ENCODE measurements around the gene DESI2. TPM values are rescaled to one million over a fixed set of nuclear protein-coding genes. Genes with fewer than 3 reads are reported as not detected.

Gene DESI2
- polyA plus RNA-seq, 1 of the 3 experiments (the other 2 are of a cell fraction) = 14.0 TPM

DNA sequence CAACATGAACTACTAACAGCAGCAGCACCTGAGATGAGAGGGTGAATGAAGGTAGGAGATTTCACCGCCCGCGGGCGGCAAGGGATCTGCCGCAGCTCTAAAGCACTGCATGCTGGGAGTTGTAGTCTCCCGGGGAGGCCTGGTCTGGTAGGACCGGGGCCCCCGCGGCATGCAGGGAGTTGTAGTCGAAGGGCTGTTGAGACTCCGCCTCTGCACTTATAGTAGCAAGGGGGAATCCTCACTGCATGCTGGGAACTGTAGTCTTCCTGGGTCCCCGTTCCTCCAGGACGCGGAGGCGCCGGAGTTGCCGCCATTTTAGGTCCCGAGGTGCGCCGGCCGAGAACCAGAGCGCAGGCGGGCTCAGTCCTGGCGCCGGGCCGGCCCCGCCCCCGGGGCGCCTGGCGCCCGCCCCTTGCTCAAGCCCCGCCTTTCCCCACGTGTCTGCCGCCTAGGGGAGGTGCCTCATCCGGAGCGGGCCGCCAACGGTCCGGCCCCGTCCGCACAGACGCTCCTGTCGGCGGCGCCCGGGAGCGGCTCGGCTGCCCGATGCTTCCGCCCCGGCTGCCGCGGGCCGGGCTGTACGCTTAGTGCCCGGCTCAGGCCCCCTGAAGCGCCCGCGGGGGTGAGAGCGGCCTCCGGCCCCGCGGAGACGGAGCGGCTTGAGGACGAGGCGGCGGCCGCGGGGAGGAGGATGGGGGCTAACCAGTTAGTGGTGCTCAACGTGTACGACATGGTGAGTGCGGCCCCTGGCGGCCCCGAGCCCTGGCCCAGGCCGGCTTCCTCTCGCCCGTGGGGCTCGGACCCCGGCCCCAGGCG is at the start of gene DESI2 (continued):
- TF ChIP-seq, protein P1, sequence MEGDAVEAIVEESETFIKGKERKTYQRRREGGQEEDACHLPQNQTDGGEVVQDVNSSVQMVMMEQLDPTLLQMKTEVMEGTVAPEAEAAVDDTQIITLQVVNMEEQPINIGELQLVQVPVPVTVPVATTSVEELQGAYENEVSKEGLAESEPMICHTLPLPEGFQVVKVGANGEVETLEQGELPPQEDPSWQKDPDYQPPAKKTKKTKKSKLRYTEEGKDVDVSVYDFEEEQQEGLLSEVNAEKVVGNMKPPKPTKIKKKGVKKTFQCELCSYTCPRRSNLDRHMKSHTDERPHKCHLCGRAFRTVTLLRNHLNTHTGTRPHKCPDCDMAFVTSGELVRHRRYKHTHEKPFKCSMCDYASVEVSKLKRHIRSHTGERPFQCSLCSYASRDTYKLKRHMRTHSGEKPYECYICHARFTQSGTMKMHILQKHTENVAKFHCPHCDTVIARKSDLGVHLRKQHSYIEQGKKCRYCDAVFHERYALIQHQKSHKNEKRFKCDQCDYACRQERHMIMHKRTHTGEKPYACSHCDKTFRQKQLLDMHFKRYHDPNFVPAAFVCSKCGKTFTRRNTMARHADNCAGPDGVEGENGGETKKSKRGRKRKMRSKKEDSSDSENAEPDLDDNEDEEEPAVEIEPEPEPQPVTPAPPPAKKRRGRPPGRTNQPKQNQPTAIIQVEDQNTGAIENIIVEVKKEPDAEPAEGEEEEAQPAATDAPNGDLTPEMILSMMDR (IDR thresholded peaks at IDR 0.05) = peak; percentile 68
- no peak for TF ChIP-seq JUND (IDR thresholded peaks at IDR 0.05)
- TF ChIP-seq FOXM1 (IDR thresholded peaks at IDR 0.05; ENCODE audit: low read depth) = no peak
- TF ChIP-seq TCF12 (IDR thresholded peaks at IDR 0.05) = peak; percentile 39; the same call in 1 of the 2 replicates
- TF ChIP-seq ELF1 (IDR thresholded peaks at IDR 0.05) = peak; percentile 64; the same call in 1 of the 2 replicates
- TF ChIP-seq, protein P2, sequence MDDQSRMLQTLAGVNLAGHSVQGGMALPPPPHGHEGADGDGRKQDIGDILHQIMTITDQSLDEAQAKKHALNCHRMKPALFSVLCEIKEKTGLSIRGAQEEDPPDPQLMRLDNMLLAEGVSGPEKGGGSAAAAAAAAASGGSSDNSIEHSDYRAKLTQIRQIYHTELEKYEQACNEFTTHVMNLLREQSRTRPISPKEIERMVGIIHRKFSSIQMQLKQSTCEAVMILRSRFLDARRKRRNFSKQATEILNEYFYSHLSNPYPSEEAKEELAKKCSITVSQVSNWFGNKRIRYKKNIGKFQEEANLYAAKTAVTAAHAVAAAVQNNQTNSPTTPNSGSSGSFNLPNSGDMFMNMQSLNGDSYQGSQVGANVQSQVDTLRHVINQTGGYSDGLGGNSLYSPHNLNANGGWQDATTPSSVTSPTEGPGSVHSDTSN (IDR thresholded peaks at IDR 0.05) = no peak
- TF ChIP-seq, protein P3, sequence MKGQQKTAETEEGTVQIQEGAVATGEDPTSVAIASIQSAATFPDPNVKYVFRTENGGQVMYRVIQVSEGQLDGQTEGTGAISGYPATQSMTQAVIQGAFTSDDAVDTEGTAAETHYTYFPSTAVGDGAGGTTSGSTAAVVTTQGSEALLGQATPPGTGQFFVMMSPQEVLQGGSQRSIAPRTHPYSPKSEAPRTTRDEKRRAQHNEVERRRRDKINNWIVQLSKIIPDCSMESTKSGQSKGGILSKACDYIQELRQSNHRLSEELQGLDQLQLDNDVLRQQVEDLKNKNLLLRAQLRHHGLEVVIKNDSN (IDR thresholded peaks at IDR 0.05; ENCODE audit: borderline replicate concordance, low read depth) = peak; percentile 77
- TF ChIP-seq, protein P4, sequence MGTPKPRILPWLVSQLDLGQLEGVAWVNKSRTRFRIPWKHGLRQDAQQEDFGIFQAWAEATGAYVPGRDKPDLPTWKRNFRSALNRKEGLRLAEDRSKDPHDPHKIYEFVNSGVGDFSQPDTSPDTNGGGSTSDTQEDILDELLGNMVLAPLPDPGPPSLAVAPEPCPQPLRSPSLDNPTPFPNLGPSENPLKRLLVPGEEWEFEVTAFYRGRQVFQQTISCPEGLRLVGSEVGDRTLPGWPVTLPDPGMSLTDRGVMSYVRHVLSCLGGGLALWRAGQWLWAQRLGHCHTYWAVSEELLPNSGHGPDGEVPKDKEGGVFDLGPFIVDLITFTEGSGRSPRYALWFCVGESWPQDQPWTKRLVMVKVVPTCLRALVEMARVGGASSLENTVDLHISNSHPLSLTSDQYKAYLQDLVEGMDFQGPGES (IDR thresholded peaks at IDR 0.05; ENCODE audit: low read depth, low read length) = no peak

DNA sequence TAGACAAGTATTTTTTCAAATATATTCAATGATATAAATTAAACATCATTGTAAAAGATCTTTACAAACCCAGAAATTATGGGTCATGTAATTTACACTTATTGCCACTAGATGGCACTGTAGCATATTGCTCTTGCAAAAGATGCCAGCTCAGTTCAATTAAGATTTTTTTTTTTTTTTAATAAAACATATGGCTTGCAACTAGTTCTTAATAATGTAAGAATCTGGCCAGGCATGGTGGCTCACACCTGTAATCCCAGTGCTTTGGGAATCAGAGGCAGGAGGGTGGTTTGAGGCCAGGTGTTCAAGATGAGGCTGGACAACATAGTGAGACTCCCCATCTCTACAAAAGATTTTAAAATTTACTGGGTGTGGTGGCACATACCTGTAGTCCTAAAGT is 49.4 kb upstream of the DESI2 start:
- no peak overlapping the region for H3K4me2 ChIP-seq
- peak; percentile 68 for TF ChIP-seq SMC3 (IDR thresholded peaks at IDR 0.05; ENCODE audit: low read depth, low read length)
- peak; percentile 88 for TF ChIP-seq RAD21 (IDR thresholded peaks at IDR 0.05; ENCODE audit: low read length)
- no peak for TF ChIP-seq ELF1 (IDR thresholded peaks at IDR 0.05)
- TF ChIP-seq, protein P1 (IDR thresholded peaks at IDR 0.05) = peak; percentile 88
- TF ChIP-seq, protein P3 (IDR thresholded peaks at IDR 0.05; ENCODE audit: borderline replicate concordance, low read depth) = no peak
- no peak for TF ChIP-seq GABPA (IDR thresholded peaks at IDR 0.05; ENCODE audit: low read depth)
- TF ChIP-seq TCF12 (IDR thresholded peaks at IDR 0.05) = no peak
- H3K9me3 ChIP-seq = no peaks in the 10 kb centered on the region
- no peak overlapping the region for H3K27ac ChIP-seq (ENCODE audit: low read depth in 2 of 2, low read length in 1 of 2)
- H4K20me1 ChIP-seq (ENCODE audit: insufficient read depth) = no peaks in the 10 kb centered on the region
- peaks cover 0 to 4% of the 10 kb centered on the region in 2 experiments; a peak in 1 of 4 replicates for H3K4me1 ChIP-seq (ENCODE audit: control insufficient read depth in 1 of 2, insufficient read depth in 2 of 2, low read depth in 1 of 2, low read length in 1 of 2)
- ChIA-PET CTCF (interaction anchor here (0.6 to 5.5 kb wide), 41 partner anchors 9 to 485 kb away, joined by 3 to 127 read pairs (median 4); partner anchors contain the start of gene HNRNPU), POLR2A (interaction anchor here (0.5 to 1.0 kb wide), 4 partner anchors 13 to 232 kb away, joined by 3 to 5 read pairs (median 4); no protein-coding TSS in a partner anchor)
- no peaks in the 10 kb centered on the region for H3K9me2 ChIP-seq
- no peak overlapping the region for H3K9ac ChIP-seq
- peak; percentile 43 for DNase-seq
- no peaks in the 10 kb centered on the region for H3K79me2 ChIP-seq (ENCODE audit: insufficient read depth)
- peaks cover 6% of the 10 kb centered on the region for H3F3A ChIP-seq (replicated peaks; ENCODE audit: insufficient read depth)
- no peaks in the 10 kb centered on the region for H3K27me3 ChIP-seq (ENCODE audit: insufficient read depth)
- no peaks in the 10 kb centered on the region for H3K36me3 ChIP-seq (replicated peaks in 1 of 2; ENCODE audit: control insufficient read depth in 1 of 2, insufficient read depth in 2 of 2, low read length in 1 of 2)
- no peak overlapping the region for H2AFZ ChIP-seq (ENCODE audit: low read depth)
- H3K4me3 ChIP-seq (ENCODE audit: low read depth in 2 of 2, low read length in 1 of 2) = no peak overlapping the region
